K562 (cell line): ENCODE data around the gene ZNF219. TPM values are rescaled to one million over a fixed set of nuclear protein-coding genes. Genes with fewer than 3 reads are reported as not detected.

Source experiments
- BRD9 ChIP-seq: fragments of 450-650 bp; IDR thresholded peaks from 2 replicates; pipeline ENCODE4 v1.6.1; 2018; ENCODE audit warnings: low read depth; ENCODE audit not compliant: partially characterized antibody
- CAMTA2 ChIP-seq: fragments of 250-450 bp; sonication (Bioruptor Pico); conservative IDR thresholded peaks from 2 replicates; pipeline ENCODE4 v1.5.1; 2022
- CCAR2 ChIP-seq: fragments of 200-400 bp; formaldehyde crosslinking; IDR thresholded peaks from 2 replicates; pipeline ENCODE4 v1.6.1; 2017; ENCODE audit warnings: mild to moderate bottlenecking, low read depth, low read length
- CHD2 ChIP-seq: IDR thresholded peaks from 2 replicates; pipeline ENCODE4 v1.6.1; 2011; ENCODE audit warnings: low read depth, low read length
- EGR1 ChIP-seq: fragments of 450-650 bp; conservative IDR thresholded peaks from 2 replicates; pipeline ENCODE4 v1.6.1; 2017; ENCODE audit warnings: mild to moderate bottlenecking
- EP400 ChIP-seq: fragments of 450-650 bp; IDR thresholded peaks from 2 replicates; pipeline ENCODE4 v1.6.1; 2017; ENCODE audit warnings: antibody characterized with exemption, mild to moderate bottlenecking, moderate library complexity
- FOSL1 ChIP-seq: fragments of 200-800 bp; sonication (Bioruptor generic); conservative IDR thresholded peaks from 2 replicates; pipeline ENCODE4 v1.6.1; 2016; ENCODE audit warnings: missing genetic modification characterization, missing compliant biosample characterization
- MEIS2 ChIP-seq: fragments of 450-650 bp; IDR thresholded peaks from 2 replicates; pipeline ENCODE4 v1.6.1; 2014; ENCODE audit warnings: mild to moderate bottlenecking; ENCODE audit not compliant: partially characterized antibody
- PML ChIP-seq: IDR thresholded peaks from 2 replicates; pipeline ENCODE4 v1.6.1; 2012; ENCODE audit warnings: low read length, inconsistent platforms
- RBM39 ChIP-seq: fragments of 200-400 bp; formaldehyde crosslinking; optimal IDR thresholded peaks from 2 replicates; pipeline ENCODE3; 2018; ENCODE audit warnings: low read depth, low read length
- SIX5 ChIP-seq, 2 experiments: IDR thresholded peaks; 2 replicates each; pipeline ENCODE4 v1.6.1; 2011; ENCODE audit warnings: low read length in 2 of 2, borderline replicate concordance in 1 of 2, low read depth in 1 of 2, mild to moderate bottlenecking in 1 of 2, moderate library complexity in 1 of 2; ENCODE audit not compliant: insufficient read depth in 1 of 2
- SUPT5H ChIP-seq: fragments of 450-650 bp; IDR thresholded peaks from 2 replicates; pipeline ENCODE4 v1.6.1; 2016
- ZNF445 ChIP-seq: fragments of 250-450 bp; sonication (Bioruptor Pico); IDR thresholded peaks from 2 replicates; pipeline ENCODE4 v1.4.0; 2020; ENCODE audit warnings: low read depth, mild to moderate bottlenecking, moderate library complexity
- polyA plus RNA-seq, 8 experiments: library from polyadenylated mRNA; depleted of rRNA in 4 of 8; stranded (reverse) in 5 of 8; unstranded in 3 of 8; fragments of >200 nt; fragmentation: Nextera tagmentation in 2 of 8; fragmentation: Illumina TruSeq in 1 of 8; extraction: Ambion mirVana in 2 of 8; extraction: Trizol in 1 of 8; gene quantifications; 2 replicates each; pipeline versions ENCODE4 v1.2.1 to v1.2.3, GENCODE V29; 2011 to 2014; ENCODE audit warnings: inconsistent platforms in 1 of 8, missing spikeins in 1 of 8
- total RNA-seq, 7 experiments: library from RNA; depleted of rRNA in 6 of 7; stranded (reverse); fragments of >200 nt in 6 of 7; fragmentation: Illumina TruSeq in 2 of 7; extraction: Trizol in 2 of 7; gene quantifications; 2 replicates each; pipeline versions ENCODE4 v1.2.1 to v1.2.3, GENCODE V29; 2011 to 2021; ENCODE audit warnings: low replicate concordance in 1 of 7
- TF ChIP-seq, protein P1 (sequence below): fragments of 450-650 bp; conservative IDR thresholded peaks from 2 replicates; pipeline ENCODE4 v1.6.1; 2016; ENCODE audit warnings: missing genetic modification characterization, low read depth, mild to moderate bottlenecking, control low read depth, missing compliant biosample characterization
- TF ChIP-seq, protein P2 (sequence below): fragments of 450-650 bp; IDR thresholded peaks from 2 replicates; pipeline ENCODE4 v1.6.1; 2018; ENCODE audit warnings: mild to moderate bottlenecking, low read depth; ENCODE audit not compliant: partially characterized antibody
- TF ChIP-seq, protein P3 (sequence below): IDR thresholded peaks from 2 replicates; pipeline ENCODE4 v1.6.1; 2016; ENCODE audit warnings: missing genetic modification characterization, missing compliant biosample characterization
- TF ChIP-seq, protein P4 (sequence below): IDR thresholded peaks from 2 replicates; pipeline ENCODE4 v1.6.1; 2014; ENCODE audit warnings: antibody characterized with exemption
- TF ChIP-seq, protein P5 (sequence below): fragments of 450-650 bp; formaldehyde crosslinking; IDR thresholded peaks from 2 replicates; pipeline ENCODE4 v1.4.0; 2020; ENCODE audit warnings: mild to moderate bottlenecking, mixed read lengths

Gene ZNF219
- total and polyA plus RNA-seq, 9 of the 15 experiments (the other 6 are each of a cell fraction or from before 2014, with no cell fraction given) = 0.29 to 10.6 (median 2.8) TPM

DNA sequence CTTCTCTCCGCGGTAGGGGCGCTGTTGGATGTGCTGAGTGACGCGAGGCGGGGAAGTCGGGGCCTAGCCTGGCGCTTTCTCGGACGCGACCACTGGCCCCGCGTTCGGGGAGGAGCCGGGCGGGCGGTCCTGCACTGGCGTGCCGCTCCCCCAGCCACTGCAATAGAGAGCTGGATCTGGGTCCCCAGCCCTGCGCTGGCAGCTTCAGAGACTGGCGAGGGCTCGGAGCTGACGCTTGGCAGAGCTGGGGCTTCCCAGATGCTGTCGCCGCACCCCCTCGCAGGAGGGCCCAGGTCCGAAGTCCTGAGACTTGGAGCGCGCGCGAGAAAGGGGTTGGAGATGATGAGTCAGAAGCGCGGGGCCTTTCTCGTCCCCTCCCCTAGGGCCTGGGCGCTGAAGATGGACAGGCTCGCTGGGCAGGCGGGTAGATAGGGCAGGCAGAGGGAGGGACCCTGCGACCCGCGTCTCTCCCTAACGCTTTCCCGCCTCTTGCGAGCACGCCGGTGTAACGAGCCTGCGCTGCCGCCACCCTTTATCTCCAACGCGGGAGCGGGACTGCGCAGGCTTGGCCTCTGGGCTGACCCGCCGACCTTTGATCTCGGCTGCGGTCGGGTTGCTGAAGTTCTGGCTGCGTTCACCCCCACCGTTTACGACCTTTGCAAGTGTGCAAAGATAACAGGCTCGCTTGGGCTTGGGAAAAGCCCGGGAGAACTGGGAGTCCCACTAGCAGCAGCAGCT lies 5.4 kb upstream of the ZNF219 start (continued):
- TF ChIP-seq RBM39 (no peak), BRD9 (no peak), ZNF445 (no peak), EP400 (peak; percentile 82), SUPT5H (peak; percentile 73), CHD2 (peak; percentile 95), PML (peak; percentile 35), SIX5 (IDR thresholded peaks at IDR 0.05; ENCODE audit: borderline replicate concordance in 1 of 2, insufficient read depth in 1 of 2, low read depth in 1 of 2, low read length in 2 of 2) (0 out of 4 replicates have a peak, but pooled peaks of 1 of the 2 experiments have one; percentile 76), CAMTA2 (no peak), EGR1 (0 out of 2 replicates have a peak, but pooled peaks have one; percentile 3), MEIS2 (peak; percentile 98), FOSL1 (peak; percentile 98), CCAR2 (no peak)
- TF ChIP-seq, protein P1, sequence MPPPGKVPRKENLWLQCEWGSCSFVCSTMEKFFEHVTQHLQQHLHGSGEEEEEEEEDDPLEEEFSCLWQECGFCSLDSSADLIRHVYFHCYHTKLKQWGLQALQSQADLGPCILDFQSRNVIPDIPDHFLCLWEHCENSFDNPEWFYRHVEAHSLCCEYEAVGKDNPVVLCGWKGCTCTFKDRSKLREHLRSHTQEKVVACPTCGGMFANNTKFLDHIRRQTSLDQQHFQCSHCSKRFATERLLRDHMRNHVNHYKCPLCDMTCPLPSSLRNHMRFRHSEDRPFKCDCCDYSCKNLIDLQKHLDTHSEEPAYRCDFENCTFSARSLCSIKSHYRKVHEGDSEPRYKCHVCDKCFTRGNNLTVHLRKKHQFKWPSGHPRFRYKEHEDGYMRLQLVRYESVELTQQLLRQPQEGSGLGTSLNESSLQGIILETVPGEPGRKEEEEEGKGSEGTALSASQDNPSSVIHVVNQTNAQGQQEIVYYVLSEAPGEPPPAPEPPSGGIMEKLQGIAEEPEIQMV (tag) = no peak
- TF ChIP-seq, protein P2, sequence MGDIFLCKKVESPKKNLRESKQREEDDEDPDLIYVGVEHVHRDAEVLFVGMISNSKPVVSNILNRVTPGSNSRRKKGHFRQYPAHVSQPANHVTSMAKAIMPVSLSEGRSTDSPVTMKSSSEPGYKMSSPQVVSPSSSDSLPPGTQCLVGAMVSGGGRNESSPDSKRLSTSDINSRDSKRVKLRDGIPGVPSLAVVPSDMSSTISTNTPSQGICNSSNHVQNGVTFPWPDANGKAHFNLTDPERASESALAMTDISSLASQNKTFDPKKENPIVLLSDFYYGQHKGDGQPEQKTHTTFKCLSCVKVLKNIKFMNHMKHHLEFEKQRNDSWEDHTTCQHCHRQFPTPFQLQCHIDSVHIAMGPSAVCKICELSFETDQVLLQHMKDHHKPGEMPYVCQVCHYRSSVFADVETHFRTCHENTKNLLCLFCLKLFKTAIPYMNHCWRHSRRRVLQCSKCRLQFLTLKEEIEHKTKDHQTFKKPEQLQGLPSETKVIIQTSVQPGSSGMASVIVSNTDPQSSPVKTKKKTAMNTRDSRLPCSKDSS = no peak
- TF ChIP-seq, protein P3, sequence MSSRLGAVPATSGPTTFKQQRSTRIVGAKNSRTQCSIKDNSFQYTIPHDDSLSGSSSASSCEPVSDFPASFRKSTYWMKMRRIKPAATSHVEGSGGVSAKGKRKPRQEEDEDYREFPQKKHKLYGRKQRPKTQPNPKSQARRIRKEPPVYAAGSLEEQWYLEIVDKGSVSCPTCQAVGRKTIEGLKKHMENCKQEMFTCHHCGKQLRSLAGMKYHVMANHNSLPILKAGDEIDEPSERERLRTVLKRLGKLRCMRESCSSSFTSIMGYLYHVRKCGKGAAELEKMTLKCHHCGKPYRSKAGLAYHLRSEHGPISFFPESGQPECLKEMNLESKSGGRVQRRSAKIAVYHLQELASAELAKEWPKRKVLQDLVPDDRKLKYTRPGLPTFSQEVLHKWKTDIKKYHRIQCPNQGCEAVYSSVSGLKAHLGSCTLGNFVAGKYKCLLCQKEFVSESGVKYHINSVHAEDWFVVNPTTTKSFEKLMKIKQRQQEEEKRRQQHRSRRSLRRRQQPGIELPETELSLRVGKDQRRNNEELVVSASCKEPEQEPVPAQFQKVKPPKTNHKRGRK (tag) = no peak
- TF ChIP-seq, protein P4, sequence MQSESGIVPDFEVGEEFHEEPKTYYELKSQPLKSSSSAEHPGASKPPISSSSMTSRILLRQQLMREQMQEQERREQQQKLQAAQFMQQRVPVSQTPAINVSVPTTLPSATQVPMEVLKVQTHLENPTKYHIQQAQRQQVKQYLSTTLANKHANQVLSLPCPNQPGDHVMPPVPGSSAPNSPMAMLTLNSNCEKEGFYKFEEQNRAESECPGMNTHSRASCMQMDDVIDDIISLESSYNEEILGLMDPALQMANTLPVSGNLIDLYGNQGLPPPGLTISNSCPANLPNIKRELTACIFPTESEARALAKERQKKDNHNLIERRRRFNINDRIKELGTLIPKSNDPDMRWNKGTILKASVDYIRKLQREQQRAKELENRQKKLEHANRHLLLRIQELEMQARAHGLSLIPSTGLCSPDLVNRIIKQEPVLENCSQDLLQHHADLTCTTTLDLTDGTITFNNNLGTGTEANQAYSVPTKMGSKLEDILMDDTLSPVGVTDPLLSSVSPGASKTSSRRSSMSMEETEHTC = peak; percentile 70
- TF ChIP-seq, protein P5, sequence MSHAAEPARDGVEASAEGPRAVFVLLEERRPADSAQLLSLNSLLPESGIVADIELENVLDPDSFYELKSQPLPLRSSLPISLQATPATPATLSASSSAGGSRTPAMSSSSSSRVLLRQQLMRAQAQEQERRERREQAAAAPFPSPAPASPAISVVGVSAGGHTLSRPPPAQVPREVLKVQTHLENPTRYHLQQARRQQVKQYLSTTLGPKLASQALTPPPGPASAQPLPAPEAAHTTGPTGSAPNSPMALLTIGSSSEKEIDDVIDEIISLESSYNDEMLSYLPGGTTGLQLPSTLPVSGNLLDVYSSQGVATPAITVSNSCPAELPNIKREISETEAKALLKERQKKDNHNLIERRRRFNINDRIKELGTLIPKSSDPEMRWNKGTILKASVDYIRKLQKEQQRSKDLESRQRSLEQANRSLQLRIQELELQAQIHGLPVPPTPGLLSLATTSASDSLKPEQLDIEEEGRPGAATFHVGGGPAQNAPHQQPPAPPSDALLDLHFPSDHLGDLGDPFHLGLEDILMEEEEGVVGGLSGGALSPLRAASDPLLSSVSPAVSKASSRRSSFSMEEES (CRISPR knock-in tag) = no peak
